ENCODE data around the gene TC2N. TPM values are rescaled to one million over a fixed set of nuclear protein-coding genes. Genes with fewer than 3 reads are reported as not detected.
"Not testable (repeated sequence)": the region's sequence is repeated elsewhere in the genome, so short reads cannot be mapped to it uniquely, and the experiment has no call there.

The TC2N gene
- total RNA-seq, 1 donor from 2014 or later = 119 TPM

DNA sequence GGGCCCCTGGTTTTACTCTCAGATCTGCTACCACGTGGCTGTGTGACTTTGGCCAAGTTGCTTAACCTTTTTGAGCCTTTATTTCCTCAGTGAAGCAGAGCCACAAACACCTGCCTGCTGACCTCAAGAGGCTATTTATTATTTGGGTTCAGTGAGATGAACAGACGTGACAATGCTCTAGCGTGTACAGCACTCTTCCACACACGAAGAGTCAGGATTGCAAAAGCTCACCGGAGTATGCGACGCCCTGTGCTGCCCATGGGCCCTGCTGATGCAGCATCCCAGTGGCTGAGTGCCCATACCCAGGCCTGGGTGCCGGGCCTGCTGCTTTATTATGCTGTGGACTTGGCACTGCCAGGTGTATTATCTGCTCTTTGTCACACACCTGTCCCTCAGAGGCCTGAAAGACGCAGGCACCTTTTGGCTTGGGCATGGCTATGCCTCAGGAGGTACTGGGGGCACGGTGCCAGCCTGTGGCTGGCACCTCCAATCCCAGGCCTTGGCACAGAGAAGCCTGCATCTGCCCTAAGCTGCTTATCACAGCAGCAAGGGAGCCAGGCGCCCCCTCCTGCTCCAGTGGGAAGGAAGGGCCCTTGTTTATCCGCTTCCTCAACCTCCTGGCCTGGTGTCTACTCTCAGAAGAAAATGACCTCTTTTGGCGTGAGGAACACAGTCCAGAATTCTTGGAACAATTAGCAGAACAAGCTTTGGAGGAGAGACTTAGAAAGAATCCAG, 22.3 kb upstream of the TC2N start:
- no peak for DNase-seq (ENCODE audit: low spot score)

GRCh38 chr14:91888641-91889476, 21.5 kb upstream of the TC2N start:
- DNase-seq (ENCODE audit: low spot score) = no peak

GRCh38 chr14:91886961-91887360, 19.6 kb upstream of the TC2N start:
- DNase-seq (ENCODE audit: low spot score) = no peak

DNA sequence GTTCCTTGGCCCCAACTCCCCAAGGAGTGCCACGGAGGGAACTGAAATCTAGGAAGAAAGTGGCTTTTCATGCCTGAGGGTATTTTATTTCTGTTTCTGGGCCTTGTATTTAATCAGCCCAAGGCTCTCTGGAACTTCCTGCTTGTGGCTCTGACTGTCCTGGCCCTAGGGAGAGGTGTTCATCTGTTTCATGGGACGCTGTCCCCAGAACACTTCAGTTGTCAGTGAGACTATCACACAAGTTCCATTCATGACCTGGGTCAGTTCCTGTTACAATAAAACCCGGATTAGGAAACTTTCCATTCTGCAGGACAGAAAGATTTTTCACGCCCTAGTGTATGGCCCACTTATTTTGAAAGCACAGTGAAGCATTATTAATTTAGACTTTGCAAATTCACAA, 18.5 kb upstream of the TC2N start:
- no peak for DNase-seq (ENCODE audit: low spot score)

DNA sequence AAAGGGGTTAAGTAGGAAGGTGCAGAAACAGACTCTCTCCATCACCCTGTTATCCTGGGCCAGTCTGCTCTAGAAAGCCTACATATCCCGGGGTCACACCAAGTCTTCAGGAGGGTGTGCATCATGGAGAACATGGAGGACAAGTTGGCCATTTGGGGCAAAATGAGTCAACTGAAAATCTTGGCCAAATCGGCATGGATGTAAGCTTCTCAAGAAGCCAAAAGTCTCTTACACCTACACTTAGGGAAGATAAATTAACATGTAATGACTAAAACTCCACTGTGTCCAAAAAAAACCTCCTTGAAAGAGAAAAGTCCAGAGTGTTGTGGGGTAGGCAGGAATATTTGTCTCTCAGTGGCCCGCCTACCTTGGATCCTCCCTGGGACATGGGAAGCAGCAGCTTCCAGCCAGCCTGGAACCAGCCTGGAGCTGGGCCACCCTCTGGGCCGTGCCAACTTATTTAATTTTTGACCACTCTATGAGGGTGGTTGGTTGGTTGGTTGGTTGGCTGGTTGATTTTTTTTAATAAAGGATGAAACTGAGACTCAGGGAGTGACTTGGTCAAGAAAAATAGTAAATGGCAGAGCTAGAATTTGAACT, 17.9 kb upstream of the TC2N start:
- no peak for DNase-seq (ENCODE audit: low spot score)

- DNase-seq (ENCODE audit: low spot score) = no peak
Measured at GRCh38 chr14:91884664-91885063, 17.3 kb upstream of the TC2N start.

GRCh38 chr14:91883753-91884152, 16.4 kb upstream of the TC2N start:
- DNase-seq (ENCODE audit: low spot score) = no peak

- no peak for DNase-seq (ENCODE audit: low spot score)
Measured at GRCh38 chr14:91882776-91883175, 15.4 kb upstream of the TC2N start.

DNA sequence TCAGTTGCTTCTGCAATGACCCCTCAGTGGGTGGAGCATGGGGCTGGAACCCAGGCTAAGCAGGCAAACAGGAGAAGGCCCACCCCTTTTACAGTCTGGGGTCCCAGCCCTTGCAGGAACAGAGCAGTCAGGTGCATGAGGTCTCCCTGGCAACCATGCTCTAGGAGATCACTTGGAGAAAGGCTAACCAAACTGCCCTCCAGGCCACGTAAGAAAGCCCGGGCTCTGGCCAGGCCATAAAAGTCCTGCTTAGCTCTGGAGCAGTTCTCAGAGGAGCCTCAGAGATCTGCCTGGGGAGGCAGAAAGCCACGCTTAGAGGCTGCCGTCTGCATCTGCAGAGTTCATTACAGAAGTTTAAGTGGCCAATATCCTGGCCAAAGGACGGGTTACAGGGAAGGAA, 15.0 kb upstream of the TC2N start:
- DNase-seq (ENCODE audit: low spot score) = no peak

DNA sequence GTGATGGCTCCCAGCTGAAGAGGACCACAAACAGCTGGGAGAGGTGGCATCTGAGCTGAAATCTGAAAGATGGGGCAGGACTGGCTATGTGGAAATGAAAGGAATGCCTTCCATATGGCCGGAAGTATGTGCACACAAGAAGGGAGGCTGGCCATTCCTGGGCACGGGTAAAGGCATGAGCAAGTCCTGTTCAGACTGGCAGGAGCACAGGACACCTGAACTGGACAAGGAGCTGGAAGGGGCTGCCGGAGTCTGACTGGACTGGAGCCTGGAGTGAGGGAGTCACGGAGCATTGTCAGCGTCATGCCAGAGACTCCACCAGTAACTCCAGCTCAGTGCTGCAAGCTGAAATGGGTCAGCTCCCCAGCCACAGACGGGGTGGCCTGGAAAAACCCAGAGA, 11.9 kb upstream of the TC2N start:
- no peak for DNase-seq (ENCODE audit: low spot score)

DNA sequence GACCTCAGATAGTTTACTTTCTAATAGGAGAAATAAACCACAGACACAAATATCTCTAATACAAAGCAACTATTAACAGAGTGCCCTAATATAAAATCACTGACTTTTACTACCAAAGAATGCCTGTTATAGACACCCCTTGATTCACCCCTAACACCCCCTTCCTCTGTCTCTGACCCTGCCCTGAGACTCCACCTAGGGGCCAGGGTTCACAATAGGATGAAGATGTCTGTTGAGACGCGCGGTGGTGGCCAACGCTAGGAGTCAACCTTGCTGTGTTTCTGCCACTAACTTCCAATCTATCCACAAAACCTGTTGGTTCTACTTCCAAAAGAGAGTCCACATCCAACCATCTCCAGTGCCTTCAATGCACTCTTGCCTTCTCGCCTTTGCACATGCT, 10.9 kb upstream of the TC2N start:
- no peak for DNase-seq (ENCODE audit: low spot score)

- DNase-seq (ENCODE audit: low spot score) = no peak
Measured at GRCh38 chr14:91877376-91877915, 10.1 kb upstream of the TC2N start.

GRCh38 chr14:91876492-91876891, 9.2 kb upstream of the TC2N start:
- DNase-seq (ENCODE audit: low spot score) = no peak

- no peak for DNase-seq (ENCODE audit: low spot score)
Measured at GRCh38 chr14:91875525-91876286, 8.4 kb upstream of the TC2N start.

- peak; percentile 71 for DNase-seq (ENCODE audit: low spot score)
Measured at GRCh38 chr14:91873471-91874415, 6.4 kb upstream of the TC2N start.

DNA sequence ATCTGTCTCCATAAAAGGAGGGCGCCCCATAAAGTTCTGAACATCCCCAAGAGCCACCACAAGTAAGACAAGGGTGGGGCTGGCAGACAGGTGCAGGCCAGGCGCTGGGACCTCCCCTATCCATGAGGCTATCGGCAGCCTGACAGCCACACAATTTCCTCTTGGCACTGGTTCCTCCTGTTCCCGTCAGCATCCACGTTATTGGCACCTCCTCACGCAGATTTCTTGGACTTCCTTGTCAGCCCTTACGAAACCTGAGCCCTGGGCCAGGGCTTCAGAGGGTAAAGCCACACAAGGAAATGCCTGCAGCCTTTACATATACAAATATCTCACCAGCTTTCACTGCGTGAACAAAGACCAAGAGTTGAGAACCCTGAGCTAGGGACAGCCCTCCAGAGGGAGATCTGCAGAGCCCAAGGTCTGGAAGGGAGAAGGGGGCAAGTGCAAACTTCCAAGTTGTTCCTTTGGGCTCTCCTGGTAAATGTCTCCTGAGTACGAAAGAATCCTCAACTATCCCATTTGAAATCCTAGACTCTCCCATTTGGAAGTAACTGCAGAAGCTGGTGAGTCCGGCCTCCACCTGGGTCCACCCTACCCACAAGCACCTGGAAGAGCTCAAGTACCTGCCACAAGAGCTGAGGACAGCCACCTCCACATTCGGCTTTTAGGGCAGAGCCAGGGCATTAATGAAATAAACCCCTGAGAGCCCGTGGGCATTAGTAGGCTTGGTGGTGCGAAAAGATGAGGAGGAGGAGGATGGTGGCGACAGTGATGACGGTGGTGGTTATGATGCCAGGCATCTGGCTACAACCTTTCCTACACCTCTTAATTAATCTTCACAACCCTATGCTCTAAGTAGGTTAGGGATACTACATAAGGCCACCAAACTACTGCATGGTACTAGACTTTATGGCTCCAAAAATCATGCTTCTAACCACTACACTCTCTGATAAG, 5.5 kb upstream of the TC2N start:
- DNase-seq (ENCODE audit: low spot score) = peak; percentile 89

- DNase-seq (ENCODE audit: low spot score) = no peak
Measured at GRCh38 chr14:91872011-91872501, 4.7 kb upstream of the TC2N start.

GRCh38 chr14:91871401-91871800, 4.1 kb upstream of the TC2N start:
- DNase-seq (ENCODE audit: low spot score) = not testable (repeated sequence)

DNA sequence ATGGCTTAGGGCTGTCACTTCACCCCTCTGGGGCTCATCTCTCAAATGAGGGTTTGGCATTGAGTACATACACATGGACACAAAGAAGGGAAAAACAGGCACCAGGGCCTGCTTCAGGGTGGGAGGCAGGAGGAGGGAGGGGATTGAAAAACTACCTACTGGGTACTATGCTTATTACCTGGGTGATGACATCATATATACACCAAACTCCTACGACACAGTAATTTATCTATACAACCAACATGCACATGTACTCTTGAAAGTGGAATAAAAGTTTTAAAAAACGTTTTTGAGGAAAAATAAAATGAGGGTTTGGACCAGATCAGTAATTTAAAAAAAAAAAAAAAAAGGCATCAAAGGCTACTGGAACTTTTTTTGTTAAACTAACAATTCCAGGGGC, 3.6 kb upstream of the TC2N start:
- no peak for DNase-seq (ENCODE audit: low spot score)

All from ureter (tissue), 1 donor.